ENCODE data around the gene ITSN1. TPM values are rescaled to one million over a fixed set of nuclear protein-coding genes. Genes with fewer than 3 reads are reported as not detected.

ITSN1 gene
- total and polyA plus RNA-seq, 2 experiments from 2014 or later = 77.9 to 95.7 TPM

DNA sequence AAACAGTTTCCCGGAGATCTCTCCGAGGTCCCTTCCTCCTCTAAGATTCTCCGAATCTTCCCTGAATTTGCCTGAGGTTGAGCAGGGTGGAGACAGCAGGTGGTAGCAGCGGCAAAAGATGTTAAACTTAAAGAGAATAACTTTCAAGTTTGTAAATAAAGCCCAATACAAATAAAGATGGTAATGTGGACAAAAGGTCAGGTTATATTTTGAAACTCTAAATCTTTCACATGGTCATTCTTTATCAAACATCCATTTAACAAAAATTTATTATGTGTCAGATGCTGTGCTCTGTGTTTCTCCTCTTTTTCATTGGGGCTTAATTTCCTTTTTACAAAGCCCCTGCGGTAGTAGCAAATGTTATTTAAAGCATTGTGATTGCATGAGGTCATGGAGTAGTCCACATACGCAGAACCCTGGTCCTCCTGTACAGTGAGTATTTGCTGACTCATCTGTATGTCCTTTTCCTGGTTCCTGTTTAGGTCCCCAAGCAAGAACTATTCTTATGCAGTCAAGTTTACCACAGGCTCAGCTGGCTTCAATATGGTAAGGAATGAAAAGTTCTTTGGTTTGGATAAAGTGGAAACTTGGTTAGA, 119.2 kb downstream of the ITSN1 start:
- DNase-seq (ENCODE audit: low spot score) (no peak), ATAC-seq (peak; percentile 46)
- no peaks in the 10 kb centered on the region; the same call in none of the 2 replicates for H3K9me2 ChIP-seq (ENCODE audit: insufficient read depth)
- H3K4me1 Mint-ChIP-seq = peaks cover 16% of the 10 kb centered on the region
- H3K36me3 ChIP-seq (ENCODE audit: insufficient read depth) = no peaks in the 10 kb centered on the region
- no peak overlapping the region for H3K4me3 ChIP-seq
- H4K20me1 ChIP-seq (replicated peaks; ENCODE audit: insufficient read depth) = 0 out of 2 replicates have a peak, but pooled peaks cover 12% of the 10 kb centered on the region
- H3F3A ChIP-seq (replicated peaks; ENCODE audit: low read depth) = no peaks in the 10 kb centered on the region
- H3K4me1 ChIP-seq (ENCODE audit: insufficient read depth) = peaks cover 13% of the 10 kb centered on the region
- H3K36me3 Mint-ChIP-seq (ENCODE audit: low read depth) = peaks cover 17% of the 10 kb centered on the region; the same call in 2 of the 3 replicates
- H3K4me3 Mint-ChIP-seq = no peak overlapping the region
- TF ChIP-seq, protein P1, sequence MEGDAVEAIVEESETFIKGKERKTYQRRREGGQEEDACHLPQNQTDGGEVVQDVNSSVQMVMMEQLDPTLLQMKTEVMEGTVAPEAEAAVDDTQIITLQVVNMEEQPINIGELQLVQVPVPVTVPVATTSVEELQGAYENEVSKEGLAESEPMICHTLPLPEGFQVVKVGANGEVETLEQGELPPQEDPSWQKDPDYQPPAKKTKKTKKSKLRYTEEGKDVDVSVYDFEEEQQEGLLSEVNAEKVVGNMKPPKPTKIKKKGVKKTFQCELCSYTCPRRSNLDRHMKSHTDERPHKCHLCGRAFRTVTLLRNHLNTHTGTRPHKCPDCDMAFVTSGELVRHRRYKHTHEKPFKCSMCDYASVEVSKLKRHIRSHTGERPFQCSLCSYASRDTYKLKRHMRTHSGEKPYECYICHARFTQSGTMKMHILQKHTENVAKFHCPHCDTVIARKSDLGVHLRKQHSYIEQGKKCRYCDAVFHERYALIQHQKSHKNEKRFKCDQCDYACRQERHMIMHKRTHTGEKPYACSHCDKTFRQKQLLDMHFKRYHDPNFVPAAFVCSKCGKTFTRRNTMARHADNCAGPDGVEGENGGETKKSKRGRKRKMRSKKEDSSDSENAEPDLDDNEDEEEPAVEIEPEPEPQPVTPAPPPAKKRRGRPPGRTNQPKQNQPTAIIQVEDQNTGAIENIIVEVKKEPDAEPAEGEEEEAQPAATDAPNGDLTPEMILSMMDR (conservative IDR thresholded peaks at IDR 0.05; ENCODE audit: low read depth in 2 of 2) = no peak
- TF ChIP-seq, protein P2, sequence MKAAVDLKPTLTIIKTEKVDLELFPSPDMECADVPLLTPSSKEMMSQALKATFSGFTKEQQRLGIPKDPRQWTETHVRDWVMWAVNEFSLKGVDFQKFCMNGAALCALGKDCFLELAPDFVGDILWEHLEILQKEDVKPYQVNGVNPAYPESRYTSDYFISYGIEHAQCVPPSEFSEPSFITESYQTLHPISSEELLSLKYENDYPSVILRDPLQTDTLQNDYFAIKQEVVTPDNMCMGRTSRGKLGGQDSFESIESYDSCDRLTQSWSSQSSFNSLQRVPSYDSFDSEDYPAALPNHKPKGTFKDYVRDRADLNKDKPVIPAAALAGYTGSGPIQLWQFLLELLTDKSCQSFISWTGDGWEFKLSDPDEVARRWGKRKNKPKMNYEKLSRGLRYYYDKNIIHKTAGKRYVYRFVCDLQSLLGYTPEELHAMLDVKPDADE (IDR thresholded peaks at IDR 0.05) = no peak
- TF ChIP-seq EZH2 (IDR thresholded peaks at IDR 0.05; ENCODE audit: low read depth, unreplicated experiment) = no peak
- no peak for TF ChIP-seq POLR2AphosphoS5 (IDR thresholded peaks at IDR 0.05; ENCODE audit: low read depth)
- TF ChIP-seq JUNB (IDR thresholded peaks at IDR 0.05; ENCODE audit: unreplicated experiment) = no peak
- TF ChIP-seq, protein P3, sequence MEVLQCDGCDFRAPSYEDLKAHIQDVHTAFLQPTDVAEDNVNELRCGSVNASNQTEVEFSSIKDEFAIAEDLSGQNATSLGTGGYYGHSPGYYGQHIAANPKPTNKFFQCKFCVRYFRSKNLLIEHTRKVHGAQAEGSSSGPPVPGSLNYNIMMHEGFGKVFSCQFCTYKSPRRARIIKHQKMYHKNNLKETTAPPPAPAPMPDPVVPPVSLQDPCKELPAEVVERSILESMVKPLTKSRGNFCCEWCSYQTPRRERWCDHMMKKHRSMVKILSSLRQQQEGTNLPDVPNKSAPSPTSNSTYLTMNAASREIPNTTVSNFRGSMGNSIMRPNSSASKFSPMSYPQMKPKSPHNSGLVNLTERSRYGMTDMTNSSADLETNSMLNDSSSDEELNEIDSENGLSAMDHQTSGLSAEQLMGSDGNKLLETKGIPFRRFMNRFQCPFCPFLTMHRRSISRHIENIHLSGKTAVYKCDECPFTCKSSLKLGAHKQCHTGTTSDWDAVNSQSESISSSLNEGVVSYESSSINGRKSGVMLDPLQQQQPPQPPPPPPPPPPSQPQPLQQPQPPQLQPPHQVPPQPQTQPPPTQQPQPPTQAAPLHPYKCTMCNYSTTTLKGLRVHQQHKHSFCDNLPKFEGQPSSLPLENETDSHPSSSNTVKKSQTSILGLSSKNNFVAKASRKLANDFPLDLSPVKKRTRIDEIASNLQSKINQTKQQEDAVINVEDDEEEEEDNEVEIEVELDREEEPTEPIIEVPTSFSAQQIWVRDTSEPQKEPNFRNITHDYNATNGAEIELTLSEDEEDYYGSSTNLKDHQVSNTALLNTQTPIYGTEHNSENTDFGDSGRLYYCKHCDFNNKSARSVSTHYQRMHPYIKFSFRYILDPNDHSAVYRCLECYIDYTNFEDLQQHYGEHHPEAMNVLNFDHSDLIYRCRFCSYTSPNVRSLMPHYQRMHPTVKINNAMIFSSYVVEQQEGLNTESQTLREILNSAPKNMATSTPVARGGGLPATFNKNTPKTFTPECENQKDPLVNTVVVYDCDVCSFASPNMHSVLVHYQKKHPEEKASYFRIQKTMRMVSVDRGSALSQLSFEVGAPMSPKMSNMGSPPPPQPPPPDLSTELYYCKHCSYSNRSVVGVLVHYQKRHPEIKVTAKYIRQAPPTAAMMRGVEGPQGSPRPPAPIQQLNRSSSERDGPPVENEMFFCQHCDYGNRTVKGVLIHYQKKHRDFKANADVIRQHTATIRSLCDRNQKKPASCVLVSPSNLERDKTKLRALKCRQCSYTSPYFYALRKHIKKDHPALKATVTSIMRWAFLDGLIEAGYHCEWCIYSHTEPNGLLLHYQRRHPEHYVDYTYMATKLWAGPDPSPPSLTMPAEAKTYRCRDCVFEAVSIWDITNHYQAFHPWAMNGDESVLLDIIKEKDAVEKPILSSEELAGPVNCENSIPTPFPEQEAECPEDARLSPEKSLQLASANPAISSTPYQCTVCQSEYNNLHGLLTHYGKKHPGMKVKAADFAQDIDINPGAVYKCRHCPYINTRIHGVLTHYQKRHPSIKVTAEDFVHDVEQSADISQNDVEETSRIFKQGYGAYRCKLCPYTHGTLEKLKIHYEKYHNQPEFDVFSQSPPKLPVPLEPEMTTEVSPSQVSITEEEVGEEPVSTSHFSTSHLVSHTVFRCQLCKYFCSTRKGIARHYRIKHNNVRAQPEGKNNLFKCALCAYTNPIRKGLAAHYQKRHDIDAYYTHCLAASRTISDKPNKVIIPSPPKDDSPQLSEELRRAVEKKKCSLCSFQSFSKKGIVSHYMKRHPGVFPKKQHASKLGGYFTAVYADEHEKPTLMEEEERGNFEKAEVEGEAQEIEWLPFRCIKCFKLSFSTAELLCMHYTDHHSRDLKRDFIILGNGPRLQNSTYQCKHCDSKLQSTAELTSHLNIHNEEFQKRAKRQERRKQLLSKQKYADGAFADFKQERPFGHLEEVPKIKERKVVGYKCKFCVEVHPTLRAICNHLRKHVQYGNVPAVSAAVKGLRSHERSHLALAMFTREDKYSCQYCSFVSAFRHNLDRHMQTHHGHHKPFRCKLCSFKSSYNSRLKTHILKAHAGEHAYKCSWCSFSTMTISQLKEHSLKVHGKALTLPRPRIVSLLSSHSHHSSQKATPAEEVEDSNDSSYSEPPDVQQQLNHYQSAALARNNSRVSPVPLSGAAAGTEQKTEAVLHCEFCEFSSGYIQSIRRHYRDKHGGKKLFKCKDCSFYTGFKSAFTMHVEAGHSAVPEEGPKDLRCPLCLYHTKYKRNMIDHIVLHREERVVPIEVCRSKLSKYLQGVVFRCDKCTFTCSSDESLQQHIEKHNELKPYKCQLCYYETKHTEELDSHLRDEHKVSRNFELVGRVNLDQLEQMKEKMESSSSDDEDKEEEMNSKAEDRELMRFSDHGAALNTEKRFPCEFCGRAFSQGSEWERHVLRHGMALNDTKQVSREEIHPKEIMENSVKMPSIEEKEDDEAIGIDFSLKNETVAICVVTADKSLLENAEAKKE (CRISPR knock-in tag; IDR thresholded peaks at IDR 0.05) = no peak
- no peak for TF ChIP-seq EZH2phosphoT487 (IDR thresholded peaks at IDR 0.05; ENCODE audit: unreplicated experiment)
- H3K79me2 ChIP-seq (replicated peaks; ENCODE audit: insufficient read depth) = no peaks in the 10 kb centered on the region
- H3K9me3 Mint-ChIP-seq = no peaks in the 10 kb centered on the region
- no peak overlapping the region for H2AFZ ChIP-seq
- H3K27ac Mint-ChIP-seq = peak overlapping the region; percentile 75
- peaks cover 6% of the 10 kb centered on the region for H3K27me3 Mint-ChIP-seq (ENCODE audit: insufficient read depth, low read depth, poor library complexity)
- H3K27me3 ChIP-seq (ENCODE audit: insufficient read depth) = no peaks in the 10 kb centered on the region
- H3K27ac ChIP-seq (ENCODE audit: low read depth) = peak overlapping the region; percentile 4; the same call in 1 of the 2 replicates
- no peak overlapping the region for H3K4me2 ChIP-seq
